ENCODE results near the gene ABCA4. TPM values are rescaled to one million over a fixed set of nuclear protein-coding genes. Genes with fewer than 3 reads are reported as not detected.

Gene ABCA4
- total and polyA plus RNA-seq, 8 donors = 0.83 to 2.7 (median 1.6) TPM

GRCh38 chr1:94096797-94097549 lies 24.0 kb downstream of the ABCA4 start:
- Histone ChIP-seq H3K36me3 (no peaks in the 10 kb centered on the region), H3K27ac (no peak overlapping the region), H3K9me3 (no peaks in the 10 kb centered on the region), H3K27me3 (peaks cover 0 to 5% of the 10 kb centered on the region in 2 donors), H3K4me1 (peaks cover 16 to 30% of the 10 kb centered on the region in 2 donors), H3K4me3 (no peak overlapping the region)
- DNase-seq = peak in 2 of 4 donors; percentile 63 to 75
- intact Hi-C loops (cut with DNase I) = no loop called here
- no peak for ATAC-seq
- no peak for TF ChIP-seq CTCF (IDR thresholded peaks at IDR 0.05)

DNA sequence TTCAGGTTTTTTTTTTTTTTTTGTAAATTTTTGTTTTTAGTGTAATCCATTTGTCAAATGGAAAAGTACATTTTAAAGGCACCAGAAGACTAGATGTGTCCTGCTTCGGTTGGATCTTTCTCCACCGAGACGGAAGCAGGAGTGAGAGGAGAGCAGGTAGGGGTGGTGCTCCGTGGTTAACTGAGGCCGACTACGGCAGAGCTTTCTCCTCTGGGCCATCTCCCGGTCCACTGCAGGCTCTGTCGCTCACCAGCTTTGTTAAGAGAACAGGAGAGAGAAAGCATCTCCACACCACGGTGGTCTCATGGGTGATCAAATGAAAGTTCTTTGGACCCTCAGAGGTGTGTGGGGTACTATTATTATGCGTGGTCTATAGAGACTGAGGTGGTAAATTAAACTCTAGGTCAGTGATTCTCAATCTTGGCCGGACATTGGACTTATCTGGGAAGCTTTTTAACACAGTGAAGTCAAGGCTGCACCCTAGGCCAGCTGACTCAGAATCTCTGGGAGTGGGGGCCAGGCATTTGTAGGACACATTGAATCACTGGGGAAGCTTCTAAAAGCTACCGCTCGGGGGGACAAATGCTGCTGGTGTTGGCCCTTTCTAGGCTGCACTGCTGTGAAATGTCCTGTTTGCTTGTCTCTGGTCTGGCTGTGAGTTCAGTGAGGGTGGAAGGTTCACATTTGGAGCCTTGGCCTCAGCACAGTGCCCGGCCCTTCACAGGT lies 25.0 kb downstream of the ABCA4 start:
- no peak overlapping the region for H3K4me3 ChIP-seq
- H3K36me3 ChIP-seq = no peaks in the 10 kb centered on the region
- H3K4me1 ChIP-seq = peaks cover 16 to 30% of the 10 kb centered on the region in 2 donors
- DNase-seq (no peak), ATAC-seq (peak; percentile 9)
- peak overlapping the region; percentile 71 to 74 for H3K27ac ChIP-seq
- no peaks in the 10 kb centered on the region for H3K9me3 ChIP-seq
- intact Hi-C loops (cut with DNase I) = no loop called here
- H3K27me3 ChIP-seq = peaks cover 0 to 5% of the 10 kb centered on the region in 2 donors
- no peak for TF ChIP-seq CTCF (IDR thresholded peaks at IDR 0.05)

GRCh38 chr1:94095112-94095637 lies 25.8 kb downstream of the ABCA4 start:
- intact Hi-C loops (cut with DNase I) = no loop called here
- TF ChIP-seq CTCF (IDR thresholded peaks at IDR 0.05) = no peak
- ATAC-seq = peak; percentile 50

DNA sequence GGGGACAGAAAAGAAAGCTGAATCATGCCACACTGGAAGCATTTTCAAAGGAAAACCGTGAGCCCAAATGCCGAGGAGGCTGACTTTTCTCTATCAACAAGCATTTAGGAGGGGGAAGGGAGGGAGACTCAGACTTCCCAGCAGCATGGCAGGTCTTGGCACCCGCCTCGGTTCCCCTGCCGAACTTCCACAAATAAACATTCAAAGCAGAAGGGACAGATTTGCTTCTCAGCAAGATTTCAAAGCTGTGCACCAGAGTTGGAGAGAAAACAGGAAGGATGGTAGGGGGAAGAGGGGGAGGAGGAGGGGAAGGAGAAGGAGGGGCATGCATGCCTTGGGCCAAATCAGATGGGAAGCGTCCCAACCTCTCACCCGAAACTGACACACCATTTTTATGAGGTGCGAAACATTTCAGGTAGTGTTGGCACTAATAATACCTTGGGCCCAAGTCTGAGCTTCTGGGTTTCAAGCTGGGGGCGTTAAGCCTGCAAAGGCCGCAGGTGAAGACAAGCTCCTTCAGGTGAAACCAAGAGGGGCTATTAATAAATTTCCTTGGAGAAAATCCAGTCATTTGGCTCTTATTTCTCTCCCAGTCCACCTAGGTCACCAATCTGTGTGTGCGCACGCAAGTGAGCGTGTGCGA lies 26.4 kb downstream of the ABCA4 start:
- Histone ChIP-seq H3K27ac (peak overlapping the region; percentile 71 to 74), H3K36me3 (no peaks in the 10 kb centered on the region), H3K27me3 (peaks cover 0 to 5% of the 10 kb centered on the region in 2 donors), H3K9me3 (no peaks in the 10 kb centered on the region), H3K4me1 (peaks cover 16 to 30% of the 10 kb centered on the region in 2 donors), H3K4me3 (no peak overlapping the region)
- peak in 3 of 4 donors; percentile 49 to 79 (median 64) for DNase-seq
- ATAC-seq = peak; percentile 56
- intact Hi-C loops (cut with DNase I) = no loop called here
- TF ChIP-seq CTCF (IDR thresholded peaks at IDR 0.05) = no peak

More at GRCh38 chr1:94095112-94095637, 25.8 kb downstream of the ABCA4 start:
- H3K27me3 ChIP-seq = peaks cover 0 to 5% of the 10 kb centered on the region in 2 donors
- H3K27ac ChIP-seq = peak overlapping the region; percentile 71 to 74
- peak in 3 of 4 donors; percentile 56 to 85 (median 74) for DNase-seq
- H3K4me1 ChIP-seq = peaks cover 16 to 30% of the 10 kb centered on the region in 2 donors
- H3K36me3 ChIP-seq = no peaks in the 10 kb centered on the region
- no peaks in the 10 kb centered on the region for H3K9me3 ChIP-seq
- H3K4me3 ChIP-seq = no peak overlapping the region

Measured in left lung (tissue), 10 donors.